HG03097 (cell line): ENCODE results near the gene KIF4A.
"Not testable (repeated sequence)": the region's sequence is repeated elsewhere in the genome, so short reads cannot be mapped to it uniquely, and the experiment has no call there.

Experiments
- ATAC-seq: cut with Tn5 transposase; IDR thresholded peaks from one replicate; pipeline ENCODE4 v1.9.1; 2021; ENCODE audit not compliant: unreplicated experiment, low FRiP score

KIF4A gene

DNA sequence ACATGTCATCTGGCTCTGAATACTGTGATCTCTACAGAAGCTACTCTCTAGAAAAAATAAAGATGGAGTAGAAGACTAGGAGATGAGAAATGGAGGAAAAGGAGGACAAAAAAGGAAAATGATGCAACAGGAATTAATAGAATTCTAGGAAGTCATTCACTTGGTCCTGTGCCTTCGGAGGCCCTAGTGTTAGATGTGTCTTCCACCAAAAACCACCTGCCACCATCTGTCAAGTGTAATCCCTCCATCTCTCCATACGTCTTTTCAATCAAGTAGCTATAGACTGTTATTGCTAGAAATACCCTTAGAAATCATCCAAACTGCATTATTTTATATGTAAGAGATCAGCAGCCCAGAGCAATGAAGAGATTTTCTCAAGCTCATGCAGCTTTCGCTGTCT, 10.8 kb upstream of the KIF4A start:
- no peak for ATAC-seq

DNA sequence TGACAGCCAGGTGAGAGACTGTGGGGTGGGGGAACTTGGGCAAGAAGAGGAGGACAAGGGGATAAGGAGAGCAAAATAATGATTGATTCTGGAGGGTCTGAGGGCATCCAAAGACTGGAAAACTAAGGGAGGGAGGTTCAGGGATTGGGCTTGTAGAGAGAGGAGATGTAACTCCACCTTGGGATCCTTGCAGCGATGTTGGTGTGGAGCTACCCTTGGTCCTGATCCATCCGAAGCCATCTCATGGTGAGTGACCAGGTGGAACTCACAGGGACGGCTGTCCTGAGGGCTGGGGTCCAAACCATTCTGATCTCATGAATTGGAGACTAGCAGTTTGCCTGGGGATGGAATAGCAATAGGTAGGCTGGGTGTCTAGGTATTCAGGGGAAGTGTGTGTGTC, 9.3 kb upstream of the KIF4A start:
- no peak for ATAC-seq

DNA sequence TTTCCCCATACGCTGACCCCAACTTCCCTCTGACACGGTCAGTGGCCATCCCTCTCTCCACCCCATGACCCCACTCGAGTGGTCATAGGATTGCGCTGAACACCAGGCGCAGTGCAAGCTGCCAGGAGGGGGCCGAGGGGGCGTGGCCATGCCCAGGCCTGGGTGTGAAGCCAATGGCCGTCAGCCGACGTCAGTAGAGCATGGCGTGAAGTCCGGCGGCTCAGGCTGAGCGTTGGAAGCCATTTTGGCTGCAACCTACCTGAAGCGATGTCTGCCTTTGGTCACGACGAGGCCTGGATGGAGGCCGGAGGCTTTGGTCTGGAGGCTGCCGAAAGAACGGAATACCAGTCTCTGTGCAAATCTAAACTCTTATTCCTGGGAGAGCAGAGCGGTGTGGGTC, 8.0 kb upstream of the KIF4A start, which contains the start of gene RAB41:
RAB41 (plus strand) TSS at position 222 of the 400 bp plus-strand sequence; CDS start at position 268, 46 bp downstream.
- no peak for ATAC-seq

DNA sequence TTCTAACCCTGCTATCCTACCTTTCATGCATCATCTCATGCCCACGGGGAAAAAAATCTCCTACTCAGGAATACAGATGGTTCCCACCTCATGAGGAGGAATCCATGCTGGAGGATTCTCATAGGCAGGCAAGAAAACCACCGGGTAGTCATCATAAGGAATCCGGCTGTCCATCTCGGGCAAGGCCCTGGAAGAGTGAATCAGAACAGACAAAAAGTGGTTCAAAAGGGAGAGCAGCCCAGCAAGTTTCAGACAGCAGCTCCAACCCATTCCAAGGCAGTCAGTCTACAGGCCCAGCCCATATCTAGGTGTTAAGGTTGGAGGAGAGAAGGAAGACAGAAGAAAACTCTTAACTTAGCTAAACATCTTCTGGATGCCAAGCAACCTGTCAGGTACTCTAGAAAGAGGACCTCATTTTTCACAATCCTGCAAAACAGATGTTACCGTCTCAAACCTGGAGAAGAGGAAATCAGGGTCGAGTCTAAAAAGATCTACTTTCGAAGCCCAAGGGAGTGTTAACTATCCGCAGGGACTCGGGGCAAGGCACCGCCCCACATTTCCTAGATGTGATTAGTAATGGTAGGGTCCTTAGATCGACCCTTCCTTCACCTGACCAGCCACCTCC, 624 bp upstream of the KIF4A start:
- no peak for ATAC-seq

DNA sequence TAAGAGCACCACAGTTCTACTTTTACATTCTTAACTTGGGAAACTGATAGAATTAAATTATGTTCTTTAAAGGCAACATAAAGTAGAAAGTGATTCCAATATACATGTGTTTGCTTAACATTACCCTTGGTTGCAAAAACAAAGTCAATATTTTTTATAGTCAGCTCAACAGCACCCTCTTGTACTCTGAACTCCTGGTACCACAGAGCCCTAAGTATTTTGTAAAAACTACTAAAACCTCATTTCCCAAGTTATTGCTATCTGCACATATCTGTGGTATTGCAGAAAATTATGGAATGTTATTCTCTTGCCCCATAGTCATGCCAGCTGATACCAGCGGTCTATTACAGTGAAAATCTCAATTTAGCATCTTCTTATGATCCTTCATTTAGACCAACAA, 2.9 kb downstream of the KIF4A start:
- no peak for ATAC-seq

DNA sequence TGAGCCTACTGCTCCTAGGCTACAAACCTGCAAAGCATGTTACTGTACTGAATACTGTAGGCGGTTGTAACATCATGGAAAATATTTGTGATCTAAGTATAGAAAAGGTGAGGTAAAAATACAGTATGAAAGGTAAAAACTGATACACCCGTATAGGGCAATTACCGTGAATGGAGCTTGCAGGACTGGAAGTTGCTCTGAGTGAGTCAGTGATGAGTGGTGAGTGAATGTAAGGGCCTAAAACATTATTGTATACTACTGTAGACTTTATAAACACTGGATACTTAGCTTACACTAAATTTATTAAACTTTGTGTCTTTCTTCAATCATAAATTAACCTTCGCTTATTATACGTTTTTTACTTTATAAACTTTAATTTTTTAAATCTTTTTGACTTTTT, 3.7 kb downstream of the KIF4A start:
- ATAC-seq, result no peak

DNA sequence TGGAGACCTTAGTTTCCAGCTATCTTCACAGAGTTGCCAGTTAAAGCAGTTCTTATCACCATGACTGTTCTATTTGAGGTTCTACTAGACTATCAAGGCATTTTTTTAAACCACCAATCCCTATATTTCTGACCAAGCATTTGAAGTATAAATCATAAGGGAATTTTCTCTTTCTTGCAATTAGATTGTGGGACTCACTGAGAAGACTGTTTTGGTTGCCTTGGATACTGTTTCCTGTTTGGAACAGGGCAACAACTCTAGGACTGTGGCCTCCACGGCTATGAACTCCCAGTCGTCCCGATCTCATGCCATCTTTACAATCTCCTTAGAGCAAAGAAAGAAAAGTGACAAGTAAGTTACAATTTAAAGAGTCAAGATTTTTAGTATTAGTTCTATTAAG, 11.8 kb downstream of the KIF4A start:
- no peak for ATAC-seq

DNA sequence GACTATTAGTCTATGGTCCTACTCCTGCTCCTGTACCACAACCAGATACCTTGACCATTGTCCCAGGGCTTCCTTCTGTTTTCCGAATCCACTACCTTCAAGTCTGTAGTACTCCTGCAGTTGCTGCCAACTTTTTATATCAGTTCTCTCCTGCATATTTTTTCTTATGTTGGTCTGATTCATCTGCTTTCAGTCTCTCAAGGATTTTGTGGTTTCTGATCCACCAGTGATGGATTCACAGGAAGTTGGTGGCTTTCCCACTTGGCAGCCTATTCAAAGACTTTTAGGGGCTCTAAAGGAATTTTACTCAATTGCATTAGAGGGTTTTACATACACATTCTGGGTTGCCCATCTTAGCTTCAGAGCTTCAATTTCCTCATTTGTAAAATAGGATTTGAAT, 23.6 kb downstream of the KIF4A start:
- no peak for ATAC-seq

DNA sequence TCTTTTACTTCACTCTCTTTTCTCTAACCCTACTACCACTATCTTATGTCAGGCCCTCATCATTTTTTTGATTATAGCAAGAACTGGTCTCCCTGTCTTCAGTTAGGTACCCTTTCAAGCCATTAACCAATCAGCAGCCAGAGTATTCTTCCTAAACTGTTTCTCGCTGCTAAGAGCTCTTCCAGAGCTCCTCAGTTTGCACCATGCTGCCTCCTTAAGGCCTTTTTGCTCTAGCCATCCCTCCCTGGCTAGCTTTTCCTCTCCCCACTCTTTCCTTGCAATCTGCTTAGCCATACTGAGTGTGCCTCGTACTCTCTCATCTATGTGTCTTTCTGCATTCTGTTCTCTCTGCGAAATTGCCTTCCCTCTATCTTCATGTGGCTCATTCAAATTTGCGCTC, 32.9 kb downstream of the KIF4A start:
- ATAC-seq, result no peak

DNA sequence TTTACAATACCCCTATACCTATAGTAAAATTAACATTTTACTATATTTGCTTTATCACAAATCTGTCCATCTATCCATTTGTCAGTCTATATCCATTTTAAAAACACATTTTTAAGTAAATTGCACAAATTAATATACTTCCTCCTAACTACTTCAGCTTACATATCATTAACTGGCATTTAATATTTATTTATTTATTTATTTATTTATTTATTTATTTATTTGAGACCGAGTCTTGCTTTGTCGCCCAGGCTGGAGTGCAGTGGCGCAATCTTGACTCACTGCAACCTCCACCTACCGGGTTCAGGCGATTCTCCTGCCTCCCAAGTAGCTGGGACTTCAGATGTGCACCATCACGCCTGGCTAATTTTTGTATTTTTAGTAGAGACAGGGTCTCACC, 33.7 kb downstream of the KIF4A start:
- ATAC-seq, result not testable (repeated sequence)

DNA sequence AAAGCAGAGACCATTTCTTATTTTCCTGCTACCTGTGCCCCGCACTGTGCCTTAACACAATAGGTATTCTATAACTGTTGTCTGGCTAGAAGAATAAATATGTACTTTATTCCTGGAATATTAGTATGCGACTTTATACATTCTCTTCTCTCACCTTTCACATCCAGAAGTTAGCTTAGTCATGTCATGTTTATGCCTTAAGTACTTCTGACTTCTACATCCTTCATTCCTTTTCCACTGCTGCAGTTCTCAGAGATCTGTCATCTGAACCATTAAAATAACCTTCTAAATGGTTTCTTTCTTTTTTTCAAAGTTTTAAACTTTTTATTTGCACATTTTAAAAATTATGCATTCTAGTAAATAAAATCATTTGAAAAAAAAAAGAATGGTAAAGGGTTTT, 34.4 kb downstream of the KIF4A start:
- ATAC-seq, result no peak

DNA sequence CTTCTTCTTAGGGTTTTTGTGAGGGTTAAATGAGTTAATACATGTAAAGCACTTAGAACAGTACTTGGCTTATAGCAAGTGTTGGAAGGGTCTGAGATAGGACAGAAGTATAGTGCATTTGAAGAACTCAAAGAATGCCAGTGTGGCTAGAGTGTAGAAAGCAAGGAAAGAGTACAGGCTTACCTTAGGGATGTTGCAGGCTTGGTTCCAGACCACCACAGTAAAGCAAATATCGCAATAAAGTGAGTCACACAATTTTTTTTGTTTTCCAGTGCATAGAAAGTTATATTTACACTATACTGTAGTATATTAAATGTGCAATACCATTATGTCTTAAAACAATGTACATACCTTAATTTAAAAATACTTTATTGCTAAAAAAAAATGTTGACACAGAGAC, 41.3 kb downstream of the KIF4A start:
- ATAC-seq, result no peak

DNA sequence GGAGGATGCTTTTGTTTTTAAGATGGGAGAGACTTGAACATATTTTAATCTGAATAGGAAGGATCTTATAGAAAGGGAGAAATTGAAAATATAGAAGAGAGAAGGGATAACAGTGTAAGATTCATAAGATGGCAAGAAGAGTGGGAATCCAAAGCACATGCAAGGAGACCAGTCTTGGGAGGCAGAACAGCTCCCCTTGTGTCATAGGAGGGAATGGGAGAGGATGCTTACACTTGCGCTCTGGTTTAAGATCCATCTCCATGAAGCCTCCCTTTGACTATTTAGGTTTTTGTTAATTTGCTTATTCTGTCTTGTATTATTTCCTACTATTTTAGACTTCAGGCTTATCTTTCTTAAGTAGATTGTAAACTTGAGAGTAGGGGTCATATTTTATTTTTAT, 42.7 kb downstream of the KIF4A start:
- ATAC-seq, result no peak

DNA sequence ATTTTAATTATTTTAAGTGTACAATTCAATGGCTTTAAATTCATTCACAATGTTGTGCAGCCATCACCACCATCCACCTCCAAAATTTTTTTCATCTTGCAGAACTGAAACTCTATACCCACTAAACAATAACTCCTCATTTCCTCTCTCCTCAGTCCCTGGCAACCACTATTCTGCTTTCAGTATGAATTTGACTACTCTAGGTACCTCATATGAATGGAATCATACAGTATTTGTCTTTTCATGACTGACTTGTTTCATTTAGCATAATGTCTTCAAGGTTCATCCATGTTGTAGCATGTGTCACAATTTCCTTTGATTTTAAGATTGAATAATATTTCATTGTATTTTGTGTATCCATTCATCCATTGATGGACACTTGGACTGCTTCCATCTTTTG, 46.9 kb downstream of the KIF4A start:
- peak; percentile 100 for ATAC-seq

DNA sequence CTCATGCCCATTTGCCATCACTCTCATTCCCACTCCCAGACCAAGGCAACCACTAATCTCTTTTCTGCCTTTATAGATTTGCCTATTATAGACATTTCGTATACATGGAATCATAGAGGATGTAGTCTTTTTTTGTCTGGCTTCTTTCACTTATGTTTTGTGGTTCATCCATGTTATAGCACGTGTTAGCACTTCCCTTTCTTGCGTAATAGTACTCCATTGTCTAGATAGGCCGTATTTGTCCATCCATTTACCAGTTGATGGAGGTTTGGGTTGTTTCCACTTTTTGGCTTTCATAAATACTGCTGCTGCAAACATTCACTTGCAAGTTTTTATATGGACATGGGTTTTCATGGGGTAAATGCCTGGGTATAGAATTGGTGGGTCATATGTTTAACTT, 48.4 kb downstream of the KIF4A start:
- no peak for ATAC-seq

DNA sequence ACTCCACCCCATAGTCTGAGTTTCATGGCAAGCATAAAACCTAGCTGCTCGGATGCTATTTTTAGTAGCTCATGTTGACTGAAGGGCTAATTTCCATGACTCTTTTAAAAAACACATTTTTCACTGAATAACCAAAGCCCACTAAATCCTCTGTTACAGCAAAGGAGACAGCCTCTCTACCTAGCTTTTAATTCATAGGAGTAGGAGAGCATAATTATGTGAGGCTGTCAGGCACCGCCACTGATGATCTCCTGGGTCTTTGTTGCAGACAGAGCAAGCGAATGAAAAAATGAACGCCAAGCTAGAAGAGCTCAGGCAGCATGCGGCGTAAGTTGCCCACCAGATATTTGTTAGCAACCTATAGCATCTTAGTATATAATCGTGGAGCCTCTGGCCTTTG, 53.5 kb downstream of the KIF4A start:
- no peak for ATAC-seq

DNA sequence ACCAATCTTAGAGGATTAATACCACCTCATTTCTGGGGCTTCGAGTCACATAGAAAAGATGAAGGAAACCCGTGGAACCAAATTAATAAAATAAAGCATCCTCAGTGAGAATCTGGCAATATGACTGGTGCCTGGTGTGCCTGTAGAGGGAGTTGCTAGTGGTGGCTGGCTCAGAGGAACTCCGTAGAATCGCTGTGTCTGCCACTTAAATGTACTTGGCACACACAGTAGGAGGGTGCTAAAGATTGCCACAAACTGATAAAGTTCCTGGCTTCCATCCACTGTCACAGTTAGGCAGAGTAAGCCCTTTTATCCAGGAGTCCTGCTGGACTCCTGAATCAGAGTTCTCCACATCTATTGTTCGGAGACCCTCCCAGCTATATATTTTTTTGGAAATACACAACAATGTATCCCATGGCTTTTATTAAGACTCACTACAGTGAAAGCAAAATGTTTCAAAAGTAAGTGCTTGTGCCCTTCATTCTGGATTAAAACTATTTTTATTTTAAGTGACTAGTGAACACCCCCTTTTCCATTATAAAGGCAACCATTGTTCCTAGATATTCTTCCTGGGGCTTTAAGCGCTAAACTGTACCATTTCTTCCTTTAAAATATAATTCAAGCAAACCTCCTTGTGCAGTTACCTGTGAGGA, 56.6 kb downstream of the KIF4A start:
- ATAC-seq, result no peak

DNA sequence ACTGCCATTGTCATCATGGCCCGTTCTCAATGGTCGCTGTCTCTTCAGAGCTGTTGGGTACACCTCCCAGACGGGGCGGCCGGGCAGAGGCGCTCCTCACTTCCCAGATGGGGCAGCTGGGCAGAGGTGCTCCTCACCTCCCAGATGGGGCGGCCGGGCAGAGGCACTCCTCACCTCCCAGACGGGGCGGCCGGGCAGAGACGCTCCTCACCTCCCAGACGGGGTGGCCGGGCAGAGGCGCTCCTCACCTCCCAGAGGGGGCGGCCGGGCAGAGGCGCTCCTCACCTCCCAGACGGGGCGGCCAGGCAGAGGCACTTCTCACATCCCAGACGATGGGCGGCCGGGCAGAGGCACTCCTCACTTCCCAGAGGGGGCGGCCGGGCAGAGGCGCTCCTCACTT, 58.9 kb downstream of the KIF4A start:
- not testable (repeated sequence) for ATAC-seq

DNA sequence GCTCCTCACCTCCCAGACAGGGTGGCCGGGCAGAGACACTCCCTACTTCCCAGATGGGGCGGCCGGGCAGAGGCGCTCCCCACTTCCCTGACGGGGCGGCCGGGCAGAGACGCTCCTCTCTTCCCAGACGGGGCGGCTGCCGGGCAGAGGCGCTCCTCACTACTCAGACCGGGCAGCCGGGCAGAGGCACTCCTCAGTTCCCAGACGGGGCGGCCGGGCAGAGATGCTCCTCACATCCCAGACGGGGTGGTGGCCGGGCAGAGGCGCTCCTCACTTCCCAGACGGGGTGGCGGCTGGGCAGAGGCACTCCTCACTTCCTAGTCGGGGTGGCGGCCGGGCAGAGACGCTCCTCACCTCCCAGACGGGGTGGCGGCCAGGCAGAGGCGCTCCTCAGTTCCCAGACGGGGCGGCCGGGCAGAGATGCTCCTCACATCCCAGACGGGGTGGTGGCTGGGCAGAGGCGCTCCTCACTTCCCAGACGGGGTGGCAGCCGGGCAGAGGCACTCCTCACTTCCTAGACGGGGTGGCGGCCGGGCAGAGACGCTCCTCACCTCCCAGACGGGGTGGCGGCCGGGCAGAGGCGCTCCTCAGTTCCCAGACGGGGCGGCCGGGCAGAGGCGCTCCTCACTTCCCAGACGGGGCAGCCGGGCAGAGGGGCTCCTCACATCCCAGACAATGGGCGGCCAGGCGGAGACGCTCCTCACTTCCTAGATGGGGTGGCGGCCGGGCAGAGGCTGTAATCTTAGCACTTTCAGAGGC, 59.6 kb downstream of the KIF4A start:
- not testable (repeated sequence) for ATAC-seq

DNA sequence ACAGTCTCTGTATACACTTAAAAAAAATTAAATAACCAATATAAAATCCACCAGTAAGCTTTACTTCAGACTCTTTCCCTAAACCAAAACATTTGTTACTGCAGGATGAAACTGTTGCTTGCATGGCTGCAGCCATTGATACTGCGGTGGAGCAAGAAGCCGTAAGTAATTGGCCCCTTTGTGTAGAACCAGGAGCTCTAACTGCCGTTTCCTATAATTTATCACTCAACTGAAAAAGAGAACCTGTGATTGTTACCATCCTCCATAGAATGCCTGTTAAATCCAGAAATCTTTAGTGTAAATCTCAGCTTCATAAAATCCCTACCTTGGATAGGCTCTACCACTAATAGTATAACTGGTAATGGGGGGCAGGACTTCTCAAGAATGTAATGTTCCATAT, 62.6 kb downstream of the KIF4A start:
- ATAC-seq, result no peak

DNA sequence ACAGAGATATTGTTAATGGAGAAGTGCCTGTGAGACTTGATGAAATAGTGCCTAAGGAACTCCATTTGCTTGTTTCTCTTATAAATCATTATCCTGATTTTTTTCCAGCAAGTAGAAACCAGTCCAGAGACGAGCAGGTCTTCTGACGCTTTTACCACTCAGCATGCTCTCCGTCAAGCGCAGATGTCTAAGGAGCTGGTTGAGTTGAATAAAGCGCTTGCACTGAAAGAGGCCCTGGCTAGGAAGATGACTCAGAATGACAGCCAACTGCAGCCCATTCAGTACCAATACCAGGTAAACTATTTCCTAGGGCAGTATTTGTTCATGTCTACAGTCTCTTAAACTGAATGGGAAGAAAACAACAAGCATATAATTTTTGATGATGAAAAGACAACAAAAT, 63.6 kb downstream of the KIF4A start:
- no peak for ATAC-seq

DNA sequence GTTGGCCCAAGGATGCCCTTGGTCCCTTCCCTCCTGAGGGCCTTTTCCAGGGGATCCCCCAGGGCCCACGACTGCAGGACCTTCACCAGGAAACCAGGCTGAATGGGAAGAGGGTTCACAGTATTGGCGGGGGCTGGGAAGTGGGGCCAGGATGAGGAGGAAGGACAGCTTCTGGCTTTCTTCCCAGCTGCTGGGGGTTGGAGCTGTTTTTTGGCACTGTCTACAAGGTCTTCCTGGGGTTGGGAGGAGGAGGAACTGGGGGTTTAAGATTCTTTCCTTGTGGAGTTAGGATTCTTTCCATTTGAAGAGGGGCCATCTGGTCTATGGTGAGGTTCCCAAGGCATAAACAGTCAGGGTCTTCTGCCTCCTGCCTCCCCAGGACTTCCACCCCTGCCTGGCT, 64.8 kb downstream of the KIF4A start:
- no peak for ATAC-seq
